HG02885 (cell line): ENCODE data around the gene LHPP.

Experiments
- ATAC-seq: cut with Tn5 transposase; IDR thresholded peaks from one replicate; pipeline ENCODE4 v1.9.1; 2021; ENCODE audit warnings: mild to moderate bottlenecking; ENCODE audit not compliant: unreplicated experiment, poor library complexity

LHPP gene

GRCh38 chr10:124467165-124467564 is 5.5 kb downstream of the LHPP start:
- no peak for ATAC-seq

- no peak for ATAC-seq
These were observed 7.0 kb downstream of the LHPP start for GRCh38 chr10:124468624-124469023.

GRCh38 chr10:124469956-124470484 is 8.4 kb downstream of the LHPP start:
- ATAC-seq, result no peak

GRCh38 chr10:124470544-124471434 is 9.2 kb downstream of the LHPP start:
- ATAC-seq, result no peak

GRCh38 chr10:124472071-124472470 is 10.4 kb downstream of the LHPP start:
- no peak for ATAC-seq

- no peak for ATAC-seq
These were observed 11.4 kb downstream of the LHPP start for GRCh38 chr10:124473070-124473469.

GRCh38 chr10:124474514-124475070 is 13.0 kb downstream of the LHPP start:
- ATAC-seq, result no peak

GRCh38 chr10:124476043-124476725 is 14.6 kb downstream of the LHPP start:
- ATAC-seq, result no peak

GRCh38 chr10:124477614-124478363 is 16.2 kb downstream of the LHPP start:
- no peak for ATAC-seq

- ATAC-seq, result no peak
These were observed 16.9 kb downstream of the LHPP start for GRCh38 chr10:124478515-124478914.

GRCh38 chr10:124480860-124481259 is 19.2 kb downstream of the LHPP start:
- no peak for ATAC-seq

GRCh38 chr10:124481717-124482116 is 20.1 kb downstream of the LHPP start:
- no peak for ATAC-seq

GRCh38 chr10:124482236-124482800 is 20.7 kb downstream of the LHPP start:
- no peak for ATAC-seq

GRCh38 chr10:124482876-124483275 is 21.3 kb downstream of the LHPP start:
- no peak for ATAC-seq

- no peak for ATAC-seq
These were observed 22.4 kb downstream of the LHPP start for GRCh38 chr10:124484031-124484430.

- no peak for ATAC-seq
These were observed 23.0 kb downstream of the LHPP start for GRCh38 chr10:124484661-124485060.

- ATAC-seq, result no peak
These were observed 25.0 kb downstream of the LHPP start for GRCh38 chr10:124486635-124487034.

- no peak for ATAC-seq
These were observed 29.5 kb downstream of the LHPP start for GRCh38 chr10:124491105-124491504.

- no peak for ATAC-seq
These were observed 30.6 kb downstream of the LHPP start for GRCh38 chr10:124492266-124492665.
